Measurements from ENCODE around the gene IFT81.
A peak's percentile ranks its signal among the peaks of the same experiment; 100 is the strongest.
"Not testable (repeated sequence)": the region's sequence is repeated elsewhere in the genome, so short reads cannot be mapped to it uniquely, and the experiment has no call there.

The IFT81 gene

GRCh38 chr12:110211639-110212536 is 87.7 kb downstream of the IFT81 start:
- DNase-seq = not testable (repeated sequence)

GRCh38 chr12:110217996-110218674 is 94.0 kb downstream of the IFT81 start:
- DNase-seq = no peak

- no peak for DNase-seq
These were observed 97.9 kb downstream of the IFT81 start for GRCh38 chr12:110222027-110222426.

GRCh38 chr12:110222433-110222832 is 98.3 kb downstream of the IFT81 start:
- DNase-seq = no peak

GRCh38 chr12:110223777-110224378 is 99.7 kb downstream of the IFT81 start:
- no peak for DNase-seq

GRCh38 chr12:110224379-110225304 is 100.5 kb downstream of the IFT81 start:
- peak; percentile 10 for DNase-seq

- DNase-seq = no peak
These were observed 103.0 kb downstream of the IFT81 start for GRCh38 chr12:110227138-110227537.

GRCh38 chr12:110228348-110228747 is 104.2 kb downstream of the IFT81 start:
- not testable (repeated sequence) for DNase-seq

- no peak for DNase-seq
These were observed 104.6 kb downstream of the IFT81 start for GRCh38 chr12:110228756-110229155.

- no peak for DNase-seq
These were observed 105.3 kb downstream of the IFT81 start for GRCh38 chr12:110229409-110229808.

- no peak for DNase-seq
These were observed 106.5 kb downstream of the IFT81 start for GRCh38 chr12:110230655-110231054.

- DNase-seq = no peak
These were observed 109.2 kb downstream of the IFT81 start for GRCh38 chr12:110233212-110233903.

GRCh38 chr12:110234331-110234751 is 110.2 kb downstream of the IFT81 start:
- DNase-seq = no peak

- DNase-seq = no peak
These were observed 110.6 kb downstream of the IFT81 start for GRCh38 chr12:110234755-110235154.

GRCh38 chr12:110235383-110235782 is 111.2 kb downstream of the IFT81 start:
- DNase-seq = no peak

GRCh38 chr12:110243227-110243626 is 119.1 kb downstream of the IFT81 start:
- DNase-seq = no peak

- DNase-seq = no peak
These were observed 120.2 kb downstream of the IFT81 start for GRCh38 chr12:110244372-110244771.

- DNase-seq = no peak
These were observed 120.7 kb downstream of the IFT81 start for GRCh38 chr12:110244829-110245228.

- DNase-seq = no peak
These were observed 121.2 kb downstream of the IFT81 start for GRCh38 chr12:110245369-110245772.

- no peak for DNase-seq
These were observed 122.6 kb downstream of the IFT81 start for GRCh38 chr12:110246636-110247339.

All from NCI-H1436 (cell line).